Activated CD8-positive, alpha-beta T cell treated with anti-CD3 and anti-CD28 coated beads for 36 hours (primary cell): Measurements from ENCODE around the gene STK39. TPM values are rescaled to one million over a fixed set of nuclear protein-coding genes. Genes with fewer than 3 reads are reported as not detected.

Source experiments
- ATAC-seq: fragments of 200-7000 bp; cut with Tn5 transposase; one replicate; pipeline ENCODE4 v1.10.0; 2021; ENCODE audit warnings: mild to moderate bottlenecking, moderate library complexity
- CTCF ChIA-PET: fragments of 350-600 bp; sonication (Branson Sonifier 250); formaldehyde crosslinking; loops from one replicate; lab custom pipeline; 2021; ENCODE audit warnings: antibody characterized with exemption; lab: Charles Lee
- POLR2A ChIA-PET: fragments of 350-600 bp; sonication (Branson Sonifier 250); formaldehyde crosslinking; loops from one replicate; lab custom pipeline; 2021; ENCODE audit warnings: antibody characterized with exemption; lab: Charles Lee
- DNase-seq: peaks from one replicate; pipeline ENCODE4 v3.0.0-alpha.2; 2020
- H3K27ac Mint-ChIP-seq: one replicate; pipeline ENCODE4 v1.8.0; 2021; ENCODE audit warnings: mild to moderate bottlenecking, mixed read lengths
- H3K27me3 Mint-ChIP-seq: one replicate; pipeline ENCODE4 v1.8.0; 2021; ENCODE audit warnings: mixed read lengths
- H3K36me3 Mint-ChIP-seq: one replicate; pipeline ENCODE4 v1.8.0; 2021; ENCODE audit warnings: low read depth, mixed read lengths
- H3K4me1 Mint-ChIP-seq: one replicate; pipeline ENCODE4 v1.8.0; 2021; ENCODE audit warnings: low read depth, mixed read lengths
- H3K4me3 Mint-ChIP-seq: one replicate; pipeline ENCODE4 v1.8.0; 2021; ENCODE audit warnings: mild to moderate bottlenecking, moderate library complexity, mixed read lengths
- H3K9me3 Mint-ChIP-seq: one replicate; pipeline ENCODE4 v1.8.0; 2021; ENCODE audit warnings: mixed read lengths
- intact Hi-C: fragments of 100-400 bp; cut with micrococcal nuclease; formaldehyde crosslinking; loops from one replicate; pipeline ENCODE4 v1.10.0; 2022
- total RNA-seq, 2 experiments: library from RNA; stranded (reverse); gene quantifications; one replicate each; pipeline ENCODE4 v1.2.3, GENCODE V29; 2021
- TF ChIP-seq, protein P1 (sequence below): fragments of 200-600 bp; IDR thresholded peaks from one replicate; pipeline ENCODE4 v1.8.0; 2022; ENCODE audit warnings: antibody characterized with exemption, mild to moderate bottlenecking

The STK39 gene
- total RNA-seq, 2 experiments from 2014 or later: 32.8 to 33.9 TPM

DNA sequence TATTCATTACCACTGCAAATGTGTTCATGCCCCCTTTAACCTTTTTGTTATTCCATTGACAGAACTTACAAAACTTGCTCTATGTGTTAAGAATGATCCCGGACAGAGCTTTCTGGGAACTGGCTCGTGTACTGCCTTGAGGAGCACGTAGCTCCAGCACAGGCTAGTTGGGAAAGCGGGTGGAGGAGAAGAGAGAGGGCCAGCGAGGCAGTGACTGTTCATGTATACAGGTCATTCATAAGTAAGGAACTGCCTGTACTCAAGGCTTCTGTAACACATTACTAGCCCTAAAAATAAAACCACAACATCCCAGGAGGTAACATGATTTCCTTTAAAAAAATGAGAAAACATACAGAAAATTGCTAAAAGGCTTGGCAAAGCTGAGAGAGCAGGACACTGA is 109.0 kb downstream of the STK39 start:
- ATAC-seq (no peak), DNase-seq (no peak)
- no peaks in the 10 kb centered on the region for H3K27me3 Mint-ChIP-seq
- intact Hi-C loops: no loop called here
- ChIA-PET POLR2A (no interaction called here), CTCF (interaction anchor here (1.6 kb wide), 1 partner anchor 10 kb away, joined by 5 read pairs; no protein-coding TSS in a partner anchor)
- peaks cover 21% of the 10 kb centered on the region for H3K36me3 Mint-ChIP-seq
- no peaks in the 10 kb centered on the region for H3K9me3 Mint-ChIP-seq
- TF ChIP-seq, protein P1, sequence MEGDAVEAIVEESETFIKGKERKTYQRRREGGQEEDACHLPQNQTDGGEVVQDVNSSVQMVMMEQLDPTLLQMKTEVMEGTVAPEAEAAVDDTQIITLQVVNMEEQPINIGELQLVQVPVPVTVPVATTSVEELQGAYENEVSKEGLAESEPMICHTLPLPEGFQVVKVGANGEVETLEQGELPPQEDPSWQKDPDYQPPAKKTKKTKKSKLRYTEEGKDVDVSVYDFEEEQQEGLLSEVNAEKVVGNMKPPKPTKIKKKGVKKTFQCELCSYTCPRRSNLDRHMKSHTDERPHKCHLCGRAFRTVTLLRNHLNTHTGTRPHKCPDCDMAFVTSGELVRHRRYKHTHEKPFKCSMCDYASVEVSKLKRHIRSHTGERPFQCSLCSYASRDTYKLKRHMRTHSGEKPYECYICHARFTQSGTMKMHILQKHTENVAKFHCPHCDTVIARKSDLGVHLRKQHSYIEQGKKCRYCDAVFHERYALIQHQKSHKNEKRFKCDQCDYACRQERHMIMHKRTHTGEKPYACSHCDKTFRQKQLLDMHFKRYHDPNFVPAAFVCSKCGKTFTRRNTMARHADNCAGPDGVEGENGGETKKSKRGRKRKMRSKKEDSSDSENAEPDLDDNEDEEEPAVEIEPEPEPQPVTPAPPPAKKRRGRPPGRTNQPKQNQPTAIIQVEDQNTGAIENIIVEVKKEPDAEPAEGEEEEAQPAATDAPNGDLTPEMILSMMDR: no peak
- H3K4me1 Mint-ChIP-seq: peaks cover 8% of the 10 kb centered on the region
- H3K4me3 Mint-ChIP-seq: no peak overlapping the region
- H3K27ac Mint-ChIP-seq: peak overlapping the region; percentile 0

DNA sequence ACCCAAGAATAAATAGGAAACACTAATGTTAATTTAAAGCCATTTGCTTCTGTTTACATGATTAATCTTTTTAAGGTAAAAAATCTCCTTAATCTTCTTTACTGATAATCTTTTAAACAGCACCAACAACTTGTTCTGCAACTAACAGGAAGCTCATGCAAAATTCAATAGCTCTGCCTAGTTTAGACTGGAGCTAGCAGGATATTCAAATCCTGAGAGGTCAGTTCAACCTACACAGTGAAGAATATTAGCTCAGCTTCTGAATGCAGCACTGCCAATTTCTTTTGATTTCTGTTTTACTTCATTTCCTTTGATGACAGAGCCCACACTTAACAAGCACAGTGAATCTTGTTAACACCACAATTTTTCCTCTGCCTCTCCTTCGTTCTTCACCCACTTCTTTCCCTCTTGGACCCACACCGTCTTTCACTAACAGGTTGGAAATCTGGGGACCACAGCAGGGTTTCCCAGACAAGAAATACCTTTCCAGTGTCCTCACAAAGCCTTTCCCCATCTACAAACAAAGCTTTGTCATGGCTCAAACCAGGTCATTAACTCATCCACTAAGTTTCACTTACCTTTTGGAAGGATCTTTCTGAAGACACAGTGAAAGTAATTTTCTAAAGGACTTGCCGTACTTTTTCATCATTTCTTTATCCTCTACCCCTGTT is 109.8 kb downstream of the STK39 start:
- no peaks in the 10 kb centered on the region for H3K27me3 Mint-ChIP-seq
- no peak overlapping the region for H3K4me3 Mint-ChIP-seq
- ATAC-seq (no peak), DNase-seq (no peak)
- H3K27ac Mint-ChIP-seq: peak overlapping the region; percentile 36
- peaks cover 8% of the 10 kb centered on the region for H3K4me1 Mint-ChIP-seq
- ChIA-PET POLR2A (no interaction called here), CTCF (interaction anchor here (1.3 to 1.6 kb wide), 3 partner anchors 9 to 199 kb away, joined by 3 to 5 read pairs (median 3); no protein-coding TSS in a partner anchor)
- H3K9me3 Mint-ChIP-seq: no peaks in the 10 kb centered on the region
- peaks cover 22% of the 10 kb centered on the region for H3K36me3 Mint-ChIP-seq
- TF ChIP-seq, protein P1: no peak
- intact Hi-C loops: no loop called here

DNA sequence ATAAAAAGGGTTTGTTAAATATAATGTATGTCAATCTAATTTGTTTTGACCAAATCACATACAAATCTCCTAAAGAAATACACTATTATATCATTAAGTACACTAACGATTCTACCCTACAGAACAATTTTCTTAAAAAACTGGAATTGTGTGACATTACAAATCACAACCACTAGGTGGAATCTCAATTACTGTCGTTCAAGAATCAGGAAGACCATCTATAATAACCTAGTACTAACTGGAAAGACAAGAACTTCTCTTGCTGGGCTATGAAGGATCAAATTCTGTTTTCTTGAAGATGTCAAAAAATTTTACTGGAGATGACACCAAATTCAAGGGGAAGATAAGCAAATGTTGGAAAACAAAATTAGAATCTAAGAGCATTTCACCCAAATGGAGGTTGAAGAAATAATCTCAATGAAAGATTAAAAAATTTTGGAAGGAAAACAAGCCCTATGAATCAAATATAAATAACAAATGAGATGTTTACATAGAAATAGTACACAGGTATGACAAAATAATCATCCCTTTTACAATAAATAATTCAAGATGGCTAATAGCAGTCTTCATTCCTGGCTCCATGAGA is 110.9 kb downstream of the STK39 start:
- no peak for DNase-seq
- Mint-ChIP-seq H3K36me3 (peaks cover 22% of the 10 kb centered on the region), H3K27ac (no peak overlapping the region), H3K9me3 (no peaks in the 10 kb centered on the region), H3K4me1 (peaks cover 8% of the 10 kb centered on the region), H3K27me3 (no peaks in the 10 kb centered on the region), H3K4me3 (no peak overlapping the region)
- ChIA-PET CTCF (interaction anchor here (1.3 to 1.6 kb wide), 3 partner anchors 8 to 200 kb away, joined by 3 to 5 read pairs (median 3); no protein-coding TSS in a partner anchor), POLR2A (no interaction called here)
- intact Hi-C loops: no loop called here
- TF ChIP-seq, protein P1: peak; percentile 72
- peak; percentile 51 for ATAC-seq

DNA sequence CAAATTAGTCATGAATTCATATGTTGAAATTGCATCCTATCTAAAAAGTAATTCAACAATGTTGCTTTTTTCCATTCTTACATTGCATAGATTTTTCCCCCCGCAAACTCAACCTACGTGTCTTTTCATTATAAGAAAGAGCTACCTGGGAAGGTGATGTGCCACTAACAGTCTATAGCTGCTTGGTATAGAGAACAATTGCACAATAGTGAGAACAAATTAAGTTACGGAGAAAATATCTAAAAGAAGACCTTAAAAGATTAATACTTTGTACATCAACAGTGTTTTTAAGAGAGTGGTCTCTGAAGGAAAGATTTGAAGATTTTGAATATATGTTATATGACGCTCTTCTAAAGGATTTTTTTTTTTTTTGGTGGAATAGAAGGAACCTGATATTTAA is 111.8 kb downstream of the STK39 start:
- POLR2A ChIA-PET: no interaction called here
- intact Hi-C loops: no loop called here

More for the DNA sequence above, 111.8 kb downstream of the STK39 start:
- H3K27ac Mint-ChIP-seq: no peak overlapping the region
- H3K27me3 Mint-ChIP-seq: no peaks in the 10 kb centered on the region
- H3K9me3 Mint-ChIP-seq: no peaks in the 10 kb centered on the region
- peaks cover 8% of the 10 kb centered on the region for H3K4me1 Mint-ChIP-seq
- DNase-seq: no peak
- peaks cover 22% of the 10 kb centered on the region for H3K36me3 Mint-ChIP-seq
- no peak overlapping the region for H3K4me3 Mint-ChIP-seq
- no peak for ATAC-seq
- TF ChIP-seq, protein P1: no peak
- CTCF ChIA-PET: interaction anchor here (1.0 to 1.6 kb wide), 3 partner anchors 9 to 201 kb away, joined by 3 to 5 read pairs (median 4); no protein-coding TSS in a partner anchor
